DMS153 treated with DMSO at 0.1 percent for 48 hours (cell line): ENCODE measurements around the gene ZFPM1.

Experiments
- DNase-seq: peaks from one replicate; lab custom pipeline; 2025; ENCODE audit not compliant: unreplicated experiment; lab: John Stamatoyannopoulos, UW

ZFPM1 gene

GRCh38 chr16:88497561-88498462 is 44.7 kb downstream of the ZFPM1 start:
- no peak for DNase-seq

GRCh38 chr16:88498576-88499208 is 45.6 kb downstream of the ZFPM1 start:
- DNase-seq, result no peak

- DNase-seq, result no peak
Measured at GRCh38 chr16:88499292-88499691, 46.2 kb downstream of the ZFPM1 start.

- DNase-seq, result no peak
Measured at GRCh38 chr16:88499836-88500251, 46.8 kb downstream of the ZFPM1 start.

- DNase-seq, result no peak
Measured at GRCh38 chr16:88500255-88500661, 47.2 kb downstream of the ZFPM1 start.

GRCh38 chr16:88502371-88502770 is 49.3 kb downstream of the ZFPM1 start:
- no peak for DNase-seq

GRCh38 chr16:88502776-88503280 is 49.7 kb downstream of the ZFPM1 start:
- DNase-seq, result no peak

- DNase-seq, result no peak
Measured at GRCh38 chr16:88503374-88503770, 50.3 kb downstream of the ZFPM1 start.

- DNase-seq, result no peak
Measured at GRCh38 chr16:88503771-88504488, 50.9 kb downstream of the ZFPM1 start.

- DNase-seq, result peak; percentile 47
Measured at GRCh38 chr16:88504489-88505404, 51.7 kb downstream of the ZFPM1 start.

- DNase-seq, result peak; percentile 90
Measured at GRCh38 chr16:88505405-88506082, 52.5 kb downstream of the ZFPM1 start.

GRCh38 chr16:88506723-88507122 is 53.6 kb downstream of the ZFPM1 start:
- no peak for DNase-seq

- DNase-seq, result no peak
Measured at GRCh38 chr16:88507231-88507743, 54.2 kb downstream of the ZFPM1 start.

GRCh38 chr16:88508376-88508867 is 55.3 kb downstream of the ZFPM1 start:
- no peak for DNase-seq

GRCh38 chr16:88508868-88509748 is 56.0 kb downstream of the ZFPM1 start:
- DNase-seq, result no peak

GRCh38 chr16:88509749-88510069 is 56.6 kb downstream of the ZFPM1 start:
- DNase-seq, result no peak

- no peak for DNase-seq
Measured at GRCh38 chr16:88510091-88510994, 57.3 kb downstream of the ZFPM1 start.

GRCh38 chr16:88511060-88511459 is 58.0 kb downstream of the ZFPM1 start:
- no peak for DNase-seq
